Brain pericyte (primary cell): ENCODE data around the gene LMBRD2.

Experiments used
- DNase-seq: peaks from one replicate; pipeline ENCODE4 v3.0.0-alpha.2; 2012; ENCODE audit warnings: low read depth, low spot score

LMBRD2 gene

DNA sequence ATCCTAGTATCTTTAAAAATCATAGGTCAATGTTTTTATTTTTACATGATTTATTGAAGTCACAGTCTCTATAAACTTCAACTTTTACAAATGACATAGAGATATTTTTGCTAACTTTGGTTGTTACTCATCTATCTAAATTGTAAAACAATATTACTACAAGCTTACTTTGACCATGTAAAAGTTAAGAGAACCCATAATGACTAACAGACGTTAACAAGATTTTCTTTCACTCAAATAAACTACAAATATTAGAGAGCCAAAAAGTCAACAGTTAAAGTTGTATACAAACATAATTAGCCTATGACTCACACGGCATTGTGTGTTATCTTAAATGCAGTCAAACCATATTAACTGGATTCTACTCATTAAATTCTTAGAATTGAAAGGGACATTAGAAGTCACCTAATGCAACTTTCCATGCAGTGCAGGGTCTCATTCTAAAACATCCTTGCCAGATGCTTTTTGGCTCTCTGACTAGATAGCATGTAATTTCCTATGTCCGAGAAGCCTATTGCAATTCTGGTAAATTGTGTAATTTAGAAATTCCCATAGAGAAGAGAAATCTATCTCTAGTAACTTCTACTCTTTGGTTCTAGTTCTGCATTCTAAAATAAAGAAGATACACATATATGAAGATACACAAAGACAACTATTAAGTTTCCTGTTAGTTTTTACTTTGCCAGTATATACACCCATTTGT lies 42.8 kb downstream of the LMBRD2 start:
- no peak for DNase-seq

DNA sequence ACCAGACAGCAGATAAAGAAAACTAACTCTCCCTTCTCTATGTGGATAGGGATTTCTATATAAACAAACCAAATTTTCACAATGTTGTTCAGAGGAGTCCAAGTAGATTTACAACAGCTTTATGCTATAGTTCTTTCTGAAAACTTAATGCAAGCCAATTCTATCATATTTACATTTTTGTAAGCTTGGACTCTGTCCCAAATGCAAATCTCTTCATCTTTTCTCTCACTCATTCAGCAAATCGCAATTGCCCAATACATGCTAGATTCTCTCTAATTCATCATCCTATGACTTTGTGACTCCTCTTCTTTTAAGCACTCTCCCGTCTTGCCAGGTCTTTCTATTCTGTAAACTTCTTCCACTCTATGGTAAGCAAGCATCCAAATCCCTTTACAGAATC lies 45.9 kb downstream of the LMBRD2 start:
- no peak for DNase-seq

DNA sequence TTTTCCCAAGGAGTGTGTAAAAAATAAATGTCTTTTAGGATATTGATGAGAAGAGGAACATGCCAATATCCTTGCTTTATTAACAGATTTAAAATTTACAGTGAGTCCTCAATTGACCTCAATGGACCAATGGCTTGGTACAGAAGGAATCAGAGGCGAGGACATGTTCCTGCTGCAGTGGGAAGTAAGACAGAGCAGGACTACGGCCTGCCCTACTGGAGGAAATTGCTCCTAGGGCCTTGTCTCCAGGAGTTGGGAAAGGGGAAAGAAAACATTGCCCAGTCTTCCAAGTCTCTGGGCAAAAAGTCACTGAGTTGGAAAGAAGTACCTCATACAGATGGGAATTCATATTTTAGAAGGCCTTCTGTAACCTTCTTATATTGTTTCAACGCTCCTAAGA lies 51.9 kb downstream of the LMBRD2 start:
- no peak for DNase-seq

DNA sequence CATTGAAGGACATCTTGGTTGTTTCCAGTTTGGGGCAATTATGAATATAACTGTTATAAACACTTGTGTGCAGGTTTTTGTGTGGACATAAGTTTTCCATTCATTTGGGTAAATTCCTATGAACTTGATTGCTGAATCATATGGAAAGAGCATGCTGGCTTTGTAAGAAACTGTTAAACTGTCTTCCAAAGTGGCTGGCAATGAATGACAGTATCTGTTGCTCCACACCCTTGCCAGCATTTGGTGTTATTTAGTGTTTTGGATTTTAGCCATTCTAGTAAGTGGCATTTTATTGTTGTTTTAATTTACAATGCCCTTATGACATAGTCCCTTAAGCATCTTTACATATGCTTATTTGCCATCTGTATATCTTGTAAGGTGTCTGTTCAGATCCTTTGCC lies 55.2 kb downstream of the LMBRD2 start:
- DNase-seq, result no peak

DNA sequence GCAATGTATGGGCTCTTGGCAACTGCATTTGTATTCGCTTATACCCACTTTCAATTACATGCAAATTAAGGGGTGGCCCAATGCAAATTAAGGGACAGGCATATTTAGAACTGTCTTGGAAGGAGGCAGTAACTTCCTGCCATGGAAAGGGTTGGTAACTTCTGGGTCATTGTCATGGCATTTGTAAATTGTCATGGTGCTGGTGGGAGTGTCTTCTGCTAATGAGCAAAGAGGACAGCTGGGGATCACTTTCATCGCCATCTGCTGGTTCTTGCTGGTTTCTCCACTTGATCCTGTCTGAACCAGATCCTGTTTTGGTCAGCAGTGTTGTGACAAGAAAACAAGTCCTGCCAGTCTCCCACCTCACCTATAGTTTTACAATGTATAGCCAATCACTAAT lies 61.7 kb downstream of the LMBRD2 start:
- no peak for DNase-seq

DNA sequence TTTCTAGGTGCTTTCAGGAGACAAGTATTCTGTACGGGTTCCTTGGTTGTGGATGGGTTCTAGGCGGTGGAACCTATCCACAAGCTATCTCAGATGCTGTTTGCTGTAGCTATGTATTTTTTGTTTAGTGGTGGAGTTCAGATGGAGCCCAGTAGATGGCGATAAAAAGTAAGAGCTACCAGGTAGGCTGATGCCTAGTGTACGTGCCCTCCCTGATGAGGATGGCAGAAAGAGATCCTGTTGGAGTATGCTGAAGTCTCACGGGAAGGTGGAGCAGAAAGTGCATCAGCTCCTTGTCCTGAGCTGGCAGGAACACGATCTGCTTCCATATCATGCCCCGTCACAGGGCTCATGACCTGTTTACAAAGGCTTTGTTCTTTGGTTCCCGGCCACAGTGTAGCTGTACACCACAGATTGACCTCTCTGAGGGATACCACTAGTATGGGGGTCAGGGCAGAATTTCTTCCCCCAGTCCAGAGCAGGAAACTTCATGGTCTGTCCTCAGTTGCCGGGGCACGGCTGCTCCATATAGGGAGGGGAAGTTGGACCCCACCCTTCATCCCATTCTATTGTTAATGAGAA lies 72.4 kb downstream of the LMBRD2 start:
- no peak for DNase-seq

DNA sequence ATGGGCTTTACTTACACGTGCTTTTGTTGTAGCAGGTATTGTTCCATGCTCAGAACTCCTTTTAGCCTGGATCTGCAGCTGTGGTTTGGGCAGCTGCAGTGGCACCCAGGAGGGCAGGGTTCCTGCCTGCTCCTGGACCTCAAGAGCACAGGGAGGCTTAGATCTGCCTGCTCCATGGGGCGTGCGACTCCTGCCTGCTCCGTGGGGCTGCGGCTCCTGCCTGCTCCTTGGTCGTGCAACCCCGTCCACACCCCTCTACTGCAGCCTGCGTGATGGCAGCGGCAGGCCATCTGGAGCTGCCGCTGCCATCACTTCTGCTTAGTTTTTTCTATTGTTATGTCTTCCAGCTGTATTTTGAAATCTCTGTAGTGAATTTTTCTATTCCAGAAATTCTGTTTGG lies 73.3 kb downstream of the LMBRD2 start:
- no peak for DNase-seq

DNA sequence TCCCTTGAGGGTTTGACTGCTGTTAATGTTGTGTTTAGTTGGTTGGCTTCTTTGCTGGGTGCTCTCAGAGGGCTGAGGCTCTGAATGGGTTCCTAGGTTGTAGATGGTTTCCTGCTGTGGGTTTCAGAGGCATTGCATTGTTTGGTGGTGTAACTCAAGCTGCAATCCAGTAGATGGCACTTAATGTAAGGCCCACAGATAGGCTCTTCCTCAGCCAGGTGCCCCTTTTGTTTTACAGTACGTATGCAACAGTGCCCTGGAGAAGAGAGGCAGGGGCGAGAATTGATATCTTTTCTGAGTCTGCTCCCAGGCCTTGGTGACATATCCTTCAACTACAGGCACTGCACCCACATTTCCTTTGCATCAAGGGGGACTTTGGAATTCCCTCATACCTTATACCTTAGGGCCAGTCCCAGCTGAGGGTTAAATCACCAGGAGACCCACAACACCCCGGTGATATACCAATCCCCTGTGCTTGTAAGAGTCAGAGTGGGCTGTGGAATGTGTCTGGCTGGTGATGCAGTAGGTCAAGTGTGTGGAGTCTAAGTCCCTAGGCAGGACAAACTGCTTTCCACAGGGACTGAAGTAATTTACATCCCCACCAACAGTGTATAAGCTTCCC lies 78.0 kb downstream of the LMBRD2 start:
- no peak for DNase-seq

DNA sequence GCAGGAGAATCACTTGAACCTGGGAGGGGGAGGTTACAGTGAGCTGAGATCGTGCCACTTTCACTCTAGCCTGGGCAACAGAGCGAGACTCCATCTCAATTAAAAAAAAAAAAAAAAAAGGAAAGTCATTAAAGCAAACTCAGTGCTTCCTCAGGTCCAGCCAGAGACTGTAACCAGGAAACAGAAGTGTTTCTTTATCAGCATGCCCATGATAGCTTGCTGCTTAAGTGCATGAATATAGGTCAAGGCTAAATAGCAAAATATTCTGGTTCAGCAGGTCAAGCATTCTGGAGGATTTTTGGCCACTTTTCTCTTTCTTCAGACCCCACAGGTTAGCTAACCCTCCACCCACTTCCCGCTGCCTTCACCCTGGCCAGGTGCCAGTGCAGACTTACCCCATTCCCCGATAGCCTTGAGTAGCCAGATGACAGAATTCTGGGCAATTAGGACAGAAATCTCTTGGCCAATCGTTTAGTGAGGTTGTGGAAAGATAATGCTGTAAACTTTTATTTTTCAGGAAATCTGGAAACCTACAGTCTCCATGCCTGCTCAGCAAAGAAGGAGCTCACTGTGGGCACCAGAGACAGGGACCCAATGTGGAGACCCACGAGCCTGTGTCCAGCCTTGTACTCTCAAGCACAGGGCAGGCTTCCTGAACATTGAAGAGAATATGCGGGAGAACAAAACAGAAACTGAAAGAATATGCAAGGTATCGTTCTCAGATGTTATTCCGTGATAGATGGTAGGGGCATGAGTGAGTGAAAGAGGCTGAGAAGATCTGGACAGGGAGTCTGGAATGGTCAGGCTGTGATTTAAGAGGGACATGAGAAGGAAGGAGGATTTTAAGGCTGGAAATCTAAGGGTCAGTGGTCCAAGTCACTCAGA lies 80.8 kb downstream of the LMBRD2 start:
- no peak for DNase-seq

DNA sequence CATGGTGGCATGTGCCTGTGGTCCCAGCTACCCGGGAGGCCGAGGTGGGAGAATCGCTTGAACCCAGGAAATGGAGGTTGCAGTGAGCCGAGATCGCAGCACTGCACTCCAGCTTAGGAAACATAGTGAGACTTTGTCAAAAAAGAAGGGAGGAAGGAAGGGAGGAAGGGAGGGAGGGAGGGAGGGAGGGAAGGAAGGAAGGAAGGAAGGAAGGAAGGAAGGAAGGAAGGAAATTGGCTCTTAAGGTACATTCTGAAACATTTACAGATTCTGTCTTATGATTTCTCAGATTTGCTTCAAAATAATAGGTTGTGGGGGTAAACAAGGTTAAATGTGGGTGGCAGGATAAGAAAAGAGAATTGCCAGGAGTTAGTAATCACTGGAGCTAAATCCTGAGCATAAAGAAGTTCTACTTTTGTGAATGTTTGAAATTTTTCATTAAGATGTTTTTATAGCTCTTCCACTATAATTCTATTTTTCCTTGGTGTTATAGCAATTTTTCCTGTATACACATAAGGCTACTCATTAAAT lies 82.9 kb downstream of the LMBRD2 start:
- no peak for DNase-seq

DNA sequence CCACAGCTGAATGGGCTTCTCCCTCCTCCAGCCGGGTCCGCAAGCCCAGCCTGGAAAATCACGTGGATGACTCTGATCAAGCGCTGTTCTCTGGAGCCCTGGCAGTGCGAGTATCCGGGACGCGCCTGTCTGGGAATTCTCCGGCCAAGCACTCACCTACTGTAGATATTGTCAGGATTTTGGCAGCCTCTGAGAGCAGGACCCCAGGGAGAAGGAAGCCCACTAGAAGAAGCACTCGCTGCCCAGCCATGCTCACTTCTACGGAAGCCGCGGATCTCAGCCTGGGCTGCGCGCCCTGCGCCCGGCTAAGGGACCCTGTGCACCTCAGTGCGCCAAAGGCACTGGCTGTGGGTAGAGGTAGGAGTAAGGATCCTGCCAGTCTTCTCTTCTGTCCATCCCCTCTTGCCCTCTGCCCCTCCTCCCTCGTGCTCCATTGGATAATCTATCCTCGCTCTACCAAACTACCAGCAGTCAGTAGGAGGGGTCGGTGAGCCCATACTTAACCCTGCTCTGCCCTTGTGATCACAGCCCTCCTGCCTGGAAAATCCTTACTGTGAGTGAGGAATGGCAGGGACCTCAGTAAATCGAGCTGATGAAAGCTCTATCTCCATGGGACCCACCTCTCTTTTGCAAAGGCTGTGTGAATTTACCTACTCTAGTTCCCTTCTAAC lies 85.0 kb downstream of the LMBRD2 start, which contains the start of gene UGT3A2:
UGT3A2 (minus strand) TSS at position 343 of the 671 bp plus-strand sequence; CDS start at position 250, 93 bp downstream.
- DNase-seq, result no peak

DNA sequence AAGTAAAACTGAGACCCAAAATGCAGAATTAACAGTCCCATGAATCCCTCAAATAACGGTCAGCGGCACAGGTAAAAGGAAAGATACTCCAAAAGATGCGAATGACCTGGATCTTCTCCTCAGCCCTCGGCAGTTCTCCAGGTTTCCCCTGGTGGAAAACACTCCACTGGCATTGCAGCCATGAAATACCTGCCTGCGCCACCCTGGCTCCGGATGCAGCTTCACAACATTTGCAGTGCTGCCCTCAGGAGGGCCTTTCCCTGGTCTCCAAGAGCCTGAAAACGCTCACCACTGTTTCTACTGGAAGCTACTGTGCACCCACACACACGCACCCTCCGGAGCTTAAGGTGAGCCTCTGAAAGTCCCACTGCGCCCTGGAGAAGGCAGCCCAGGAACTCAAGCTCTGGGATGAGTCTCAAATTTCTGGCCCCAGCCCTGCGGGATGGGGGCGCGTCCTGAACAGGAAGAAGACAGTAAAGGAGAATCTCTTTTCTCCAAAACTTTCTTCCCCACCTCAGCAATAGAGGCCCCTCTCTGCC lies 85.6 kb downstream of the LMBRD2 start:
- no peak for DNase-seq

DNA sequence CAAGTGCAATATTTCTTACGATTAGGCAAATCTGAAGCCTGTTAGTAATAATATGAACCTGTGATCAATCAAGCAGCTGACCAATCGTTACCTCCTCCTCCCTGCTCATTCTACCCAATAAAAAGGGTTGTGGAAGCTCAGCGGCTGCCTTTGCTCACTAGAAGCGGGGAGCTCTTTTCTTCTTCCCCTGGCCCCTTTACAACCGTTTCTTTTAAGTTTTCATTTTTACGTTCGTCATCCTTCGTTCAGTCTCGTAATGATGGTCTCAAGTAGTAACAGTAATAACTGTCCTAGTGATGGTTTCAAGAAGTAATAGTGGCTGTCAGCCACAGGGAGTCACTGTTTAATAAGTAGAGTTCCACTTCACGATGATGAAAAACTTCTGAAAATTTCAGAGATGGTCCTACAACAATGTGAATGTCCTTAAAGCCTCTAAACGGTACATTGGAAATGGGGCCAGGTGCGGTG lies 91.2 kb downstream of the LMBRD2 start:
- no peak for DNase-seq

DNA sequence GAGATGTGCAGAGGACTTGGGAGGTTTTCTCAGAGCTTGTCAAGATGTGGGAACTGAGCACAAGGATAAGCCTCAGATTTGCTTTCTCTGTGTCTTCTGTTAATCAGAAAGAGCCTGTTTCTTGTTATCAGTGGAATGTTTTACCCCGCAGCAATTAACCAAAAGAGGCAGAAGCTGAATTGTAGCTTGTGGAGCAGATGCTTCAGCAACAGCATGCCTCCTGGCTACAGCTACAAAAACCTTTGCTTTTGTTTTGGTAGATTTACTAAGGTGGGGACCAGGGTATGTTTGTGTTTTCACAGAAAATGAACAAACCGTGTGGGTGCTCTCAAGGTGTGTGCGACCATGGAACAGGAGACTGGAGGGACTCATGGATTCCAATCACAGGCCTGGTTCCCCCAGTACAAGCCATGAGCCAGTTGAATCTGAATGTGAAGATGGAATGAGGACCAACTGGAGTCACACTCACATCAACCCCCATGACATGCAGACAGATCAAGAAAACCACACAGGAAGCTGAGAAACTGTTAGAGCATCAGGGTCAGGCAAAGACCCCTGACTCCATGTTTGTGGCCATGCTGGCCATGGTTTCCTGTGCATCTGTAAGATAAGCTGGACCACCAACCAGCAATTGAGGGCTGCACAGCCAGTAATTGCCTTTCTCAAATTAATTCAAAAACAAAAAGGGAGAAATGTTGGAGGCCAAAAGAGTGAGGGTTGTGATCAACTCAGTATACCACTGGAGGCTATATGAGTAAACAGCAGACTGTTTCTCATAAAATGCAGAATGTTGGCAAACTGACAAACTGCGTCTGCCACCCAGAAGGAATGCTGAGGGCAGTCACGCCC lies 91.9 kb downstream of the LMBRD2 start:
- no peak for DNase-seq

DNA sequence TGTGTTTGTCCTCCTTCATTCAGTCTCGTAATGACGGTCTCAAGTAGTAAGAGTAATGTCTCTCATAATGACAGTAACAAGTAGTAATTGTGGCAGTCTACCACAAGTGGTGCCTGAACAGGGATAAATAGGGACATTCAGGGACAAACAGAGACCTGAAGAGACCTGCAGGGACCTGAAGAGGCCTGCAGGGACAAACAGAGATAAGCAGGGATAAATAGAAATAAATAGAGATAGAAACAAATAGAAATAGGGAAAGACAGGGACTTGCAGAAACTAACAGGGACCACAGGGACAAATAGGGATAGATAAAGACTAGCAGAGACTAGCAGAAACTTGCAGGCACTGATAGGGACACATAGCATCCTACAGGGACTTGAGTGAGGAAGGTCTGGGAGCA lies 92.9 kb downstream of the LMBRD2 start:
- no peak for DNase-seq

DNA sequence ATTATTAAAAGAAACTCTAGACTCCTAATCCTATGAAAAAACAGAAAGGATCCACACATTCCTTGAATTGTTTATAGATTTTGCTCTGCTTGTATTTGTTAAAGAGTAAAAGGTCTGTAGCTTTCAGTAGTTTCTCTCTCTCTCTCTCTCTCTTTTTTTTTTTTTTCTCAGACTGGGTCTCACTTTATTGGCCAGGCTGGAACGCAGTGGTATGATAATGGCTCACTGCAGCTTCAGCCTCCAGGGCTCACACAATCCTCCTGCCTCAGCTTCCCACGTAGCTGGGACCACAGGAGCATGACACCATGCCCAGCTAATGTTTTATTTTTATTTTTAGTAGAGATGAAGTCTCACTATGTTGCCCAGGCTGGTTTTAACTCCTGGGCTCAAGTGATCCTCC lies 94.3 kb downstream of the LMBRD2 start:
- no peak for DNase-seq

DNA sequence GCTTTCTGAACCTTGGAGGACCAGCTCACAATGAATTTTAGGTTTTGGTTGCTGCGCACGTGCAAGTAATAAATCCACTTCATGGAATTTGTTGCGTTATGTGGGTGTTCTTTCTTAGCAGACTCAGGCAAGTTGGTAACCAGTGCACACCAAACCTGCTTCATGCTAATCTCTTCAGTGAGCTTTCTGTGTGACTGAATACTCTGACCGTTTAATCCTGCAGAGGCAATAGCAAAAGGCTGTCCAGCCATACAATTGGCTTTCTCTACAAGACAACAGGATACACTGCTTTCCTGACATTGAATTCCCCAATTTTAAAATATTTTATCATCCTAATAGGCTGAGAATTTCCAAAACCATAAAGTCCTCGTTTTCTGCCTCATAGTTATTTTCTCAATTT lies 95.3 kb downstream of the LMBRD2 start:
- DNase-seq, result no peak

DNA sequence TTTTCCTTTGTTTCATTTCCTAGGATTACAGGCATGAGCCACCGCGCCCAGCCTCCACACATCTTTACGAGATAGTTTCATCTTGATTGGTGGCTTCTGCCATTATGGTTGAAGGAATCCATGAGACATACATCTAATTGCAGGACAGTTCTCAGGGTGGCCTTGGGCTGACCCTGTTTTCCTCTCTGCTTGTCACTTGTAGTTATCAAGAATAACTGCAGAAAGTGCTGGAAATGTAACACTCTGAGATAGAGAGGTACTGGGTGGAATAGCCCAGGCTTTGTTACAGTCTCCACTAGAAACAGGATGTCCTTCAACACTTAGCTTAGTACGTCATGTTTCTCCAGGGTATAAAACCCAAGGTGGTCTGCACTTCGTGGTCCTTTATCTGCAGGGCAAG lies 95.7 kb downstream of the LMBRD2 start:
- DNase-seq, result no peak

DNA sequence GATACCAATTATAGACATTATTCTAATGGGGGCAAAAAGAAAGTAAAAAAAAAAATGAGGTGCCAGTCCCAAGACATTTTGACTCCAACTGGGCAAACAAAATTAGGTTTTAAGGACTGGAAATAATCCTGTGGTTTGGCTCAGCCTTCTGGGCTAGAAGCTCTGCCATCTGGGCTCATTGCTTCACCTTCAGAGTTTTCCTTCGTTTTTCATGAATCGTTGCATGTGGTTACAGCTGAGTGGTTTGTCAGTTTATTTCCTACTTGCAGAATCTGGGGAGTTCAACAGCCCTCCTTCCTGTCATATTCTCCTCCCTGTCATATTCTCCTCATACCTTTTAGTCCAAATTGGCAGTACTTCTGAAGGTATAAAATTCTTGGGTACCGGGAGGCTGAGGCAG lies 97.0 kb downstream of the LMBRD2 start:
- DNase-seq, result no peak

DNA sequence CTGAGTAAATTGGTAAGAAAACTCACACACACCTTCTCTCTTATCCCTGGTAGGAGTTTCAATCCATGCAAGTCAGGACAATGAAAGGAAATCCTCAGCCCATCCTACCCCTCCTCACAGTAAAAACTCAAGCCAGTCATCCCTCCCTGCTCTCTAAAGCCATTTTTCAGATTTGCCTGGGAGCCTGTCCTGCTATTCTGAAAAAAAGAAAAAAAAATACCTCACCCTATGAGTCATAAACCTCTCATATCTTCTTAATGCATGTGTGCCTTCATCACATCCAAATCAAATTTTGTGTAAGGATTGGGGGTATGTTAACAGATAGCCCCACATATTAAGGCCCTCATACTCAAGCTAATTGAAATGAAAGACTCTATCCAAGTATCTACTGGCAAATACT lies 99.1 kb downstream of the LMBRD2 start:
- DNase-seq, result no peak
